HCT116 (cell line): Measurements from ENCODE around the gene TLX2. TPM values are rescaled to one million over a fixed set of nuclear protein-coding genes. Genes with fewer than 3 reads are reported as not detected.

ENCODE experiments used
- ATAC-seq: fragments of 200-7000 bp; cut with Tn5 transposase; 2 replicates; pipeline ENCODE4 v1.9.1; 2020; ENCODE audit warnings: mild to moderate bottlenecking, moderate library complexity
- BruUV-seq: library from RNA; stranded (reverse); fragments of 400-500 nt; replicated peaks from 2 replicates; lab custom pipeline; 2021; lab: Mats Ljungman, UMichigan
- CTCF ChIA-PET: fragments of 300-600 bp; sonication (Branson Sonifier 250); formaldehyde crosslinking; loops from one replicate; lab custom pipeline; 2021; ENCODE audit warnings: antibody characterized with exemption; lab: Charles Lee
- POLR2A ChIA-PET: fragments of 300-600, 350-600 bp; sonication (Branson Sonifier 250); formaldehyde crosslinking; loops from one replicate; lab custom pipeline; 2021; ENCODE audit warnings: antibody characterized with exemption; lab: Charles Lee
- RAD21 ChIA-PET, 2 experiments: fragments of 300-600 bp; sonication (Branson Sonifier 250); formaldehyde crosslinking; loops; one replicate each; lab custom pipeline; 2023; ENCODE audit warnings: low total read pairs in 2 of 2; ENCODE audit not compliant: uncharacterized antibody in 2 of 2, unreplicated experiment in 2 of 2, low non-redundant PET in 1 of 2; lab: Charles Lee
- DNase-seq: peaks from one replicate; pipeline ENCODE4 v3.0.0-alpha.2; 2010; ENCODE audit warnings: low read depth, low spot score
- H2AFZ ChIP-seq: fragments of 200-600 bp; shearing (Covaris generic), sonication (generic); 2 replicates; pipeline ENCODE4 v1.6.1; 2017; ENCODE audit warnings: low read depth, mixed run types, mixed read lengths, antibody characterized with exemption, low read length; ENCODE audit not compliant: poor library complexity, severe bottlenecking
- H3K27ac ChIP-seq: 2 replicates; pipeline ENCODE4 v1.5.1; 2012; ENCODE audit warnings: low read depth, low read length
- H3K27me3 ChIP-seq: fragments of 200-600 bp; sonication (generic); 2 replicates; pipeline ENCODE4 v1.6.1; 2016; ENCODE audit warnings: mixed run types, low read length, mixed read lengths; ENCODE audit not compliant: insufficient read depth
- H3K36me3 ChIP-seq, 2 experiments: fragments of 200-500 bp in 1 of 2; fragments of 200-600 bp in 1 of 2; sonication (Bioruptor generic) in 1 of 2; sonication (generic) in 1 of 2; 2 replicates each; pipeline versions ENCODE4 v1.5.1 to v1.6.1; 2014 to 2016; ENCODE audit warnings: low read length in 2 of 2, inconsistent platforms in 1 of 2, mixed read lengths in 1 of 2, mixed run types in 1 of 2; ENCODE audit not compliant: insufficient read depth in 2 of 2, control insufficient read depth in 1 of 2
- H3K4me1 ChIP-seq, 2 experiments: fragments of 200-600 bp in 1 of 2; sonication (generic) in 1 of 2; 2 replicates each; pipeline versions ENCODE4 v1.5.1 to v1.6.1; 2012 to 2017; ENCODE audit warnings: low read length in 2 of 2, inconsistent platforms in 1 of 2, mild to moderate bottlenecking in 1 of 2, mixed read lengths in 1 of 2, mixed run types in 1 of 2, moderate library complexity in 1 of 2; ENCODE audit not compliant: insufficient read depth in 2 of 2, control insufficient read depth in 1 of 2
- H3K4me2 ChIP-seq: fragments of 200-600 bp; sonication (generic); 2 replicates; pipeline ENCODE4 v1.6.1; 2017; ENCODE audit warnings: mixed run types, low read length, mixed read lengths
- H3K4me3 ChIP-seq, 2 experiments: fragments of 200-600 bp in 1 of 2; sonication (generic) in 1 of 2; replicated peaks in 1 of 2; 2 replicates each; pipeline ENCODE4 v1.5.1; 2011 to 2016; ENCODE audit warnings: low read length in 2 of 2, control low read depth in 1 of 2, low read depth in 1 of 2, mild to moderate bottlenecking in 1 of 2, mixed read lengths in 1 of 2, mixed run types in 1 of 2
- H3K79me2 ChIP-seq: fragments of 200-600 bp; sonication (generic); 2 replicates; pipeline ENCODE4 v1.6.1; 2017; ENCODE audit warnings: mild to moderate bottlenecking, mixed run types, low read length, moderate library complexity, mixed read lengths; ENCODE audit not compliant: insufficient read depth
- H3K9ac ChIP-seq: fragments of 200-600 bp; sonication (generic); 2 replicates; pipeline ENCODE4 v1.6.1; 2016; ENCODE audit warnings: low read length, mixed read lengths
- H3K9me2 ChIP-seq: fragments of 200-600 bp; sonication (generic), shearing (Covaris generic); 2 replicates; pipeline ENCODE4 v1.6.1; 2017; ENCODE audit warnings: mixed run types, mild to moderate bottlenecking, moderate library complexity; ENCODE audit not compliant: insufficient read depth
- H3K9me3 ChIP-seq, 2 experiments: fragments of 200-500 bp in 1 of 2; fragments of 200-600 bp in 1 of 2; sonication (Bioruptor generic) in 1 of 2; sonication (generic) in 1 of 2; 2 replicates each; pipeline ENCODE4 v1.6.1; 2014 to 2017; ENCODE audit warnings: low read length in 2 of 2, mixed read lengths in 2 of 2, inconsistent platforms in 1 of 2, low read depth in 1 of 2, mild to moderate bottlenecking in 1 of 2, mixed run types in 1 of 2, moderate library complexity in 1 of 2; ENCODE audit not compliant: control insufficient read depth in 1 of 2, insufficient read depth in 1 of 2
- H4K20me1 ChIP-seq: fragments of 200-600 bp; sonication (generic), shearing (Covaris generic); 2 replicates; pipeline ENCODE4 v1.6.1; 2017; ENCODE audit warnings: mixed run types, mild to moderate bottlenecking, moderate library complexity; ENCODE audit not compliant: insufficient read depth
- EZH2phosphoT487 ChIP-seq: fragments of 200-600 bp; IDR thresholded peaks from 2 replicates; pipeline ENCODE4 v1.6.1; 2018; ENCODE audit warnings: antibody characterized with exemption, borderline replicate concordance
- JUND ChIP-seq: IDR thresholded peaks from 2 replicates; pipeline ENCODE4 v1.6.1; 2012
- POLR2A ChIP-seq: IDR thresholded peaks from 2 replicates; pipeline ENCODE4 v1.7.0; 2011; ENCODE audit warnings: borderline replicate concordance; ENCODE audit not compliant: insufficient read depth, insufficient read length; ENCODE audit errors: extremely low read depth
- POLR2AphosphoS5 ChIP-seq: IDR thresholded peaks from 2 replicates; pipeline ENCODE4 v1.6.1; 2011; ENCODE audit warnings: mild to moderate bottlenecking, low read depth, low read length, moderate library complexity
- YY1 ChIP-seq: IDR thresholded peaks from 2 replicates; pipeline ENCODE4 v1.6.1; 2011; ENCODE audit warnings: low read length, low read depth, moderate library complexity, mild to moderate bottlenecking; ENCODE audit not compliant: insufficient replicate concordance; ENCODE audit errors: extremely low read depth
- ZFX ChIP-seq: fragments of 450-650 bp; IDR thresholded peaks from 2 replicates; pipeline ENCODE4 v1.6.1; 2017
- intact Hi-C: fragments of 100-400 bp; cut with micrococcal nuclease; formaldehyde crosslinking; loops from 2 replicates; pipeline ENCODE4 v1.10.0; 2022
- total RNA-seq: library from RNA; stranded (reverse); gene quantifications from one replicate; pipeline ENCODE4 v1.2.1, GENCODE V29; 2021; ENCODE audit not compliant: unreplicated experiment
- TF ChIP-seq, protein P1 (sequence below): IDR thresholded peaks from 2 replicates; pipeline ENCODE4 v1.6.1; 2012
- TF ChIP-seq, protein P2 (sequence below), 3 experiments: fragments of 200-600 bp in 1 of 3; sonication (generic) in 1 of 3; IDR thresholded peaks in 2 of 3; conservative IDR thresholded peaks in 1 of 3; 2 replicates each; pipeline ENCODE4 v1.5.1; 2012 to 2017; ENCODE audit warnings: low read depth in 2 of 3, low read length in 2 of 3, antibody characterized with exemption in 1 of 3, borderline replicate concordance in 1 of 3, control low read depth in 1 of 3, mild to moderate bottlenecking in 1 of 3, mixed read lengths in 1 of 3, mixed run types in 1 of 3, moderate library complexity in 1 of 3; ENCODE audit not compliant: insufficient read depth in 1 of 3

TLX2 gene
- total RNA-seq, 1 experiment from 2014 or later, result not detected

DNA sequence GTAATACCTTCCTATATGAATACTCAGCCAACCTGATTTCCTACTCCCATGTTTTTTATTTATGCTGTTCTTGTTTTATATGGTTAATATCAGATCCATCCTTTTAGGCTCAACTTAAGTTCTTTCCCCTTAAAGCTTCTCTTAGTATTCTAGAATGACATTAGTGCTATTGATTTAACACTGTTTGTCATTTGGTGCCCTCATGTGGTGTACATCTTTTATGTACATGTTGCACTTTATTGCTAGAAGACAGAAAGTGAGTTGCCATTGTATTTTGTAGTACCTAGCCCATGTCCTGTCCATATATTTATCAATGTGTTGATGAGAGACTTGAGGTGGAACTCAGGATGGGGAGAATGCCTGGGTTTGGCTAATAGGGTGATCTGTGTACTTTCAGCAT lies 18.0 kb downstream of the TLX2 start:
- ATAC-seq, result no peak
- DNase-seq, result no peak
- CTCF ChIA-PET, result interaction anchor here (0.8 to 2.3 kb wide), 8 partner anchors 13 to 705 kb away, joined by 3 to 12 read pairs (median 6); partner anchors contain the start of genes CCDC142 and TTC31

DNA sequence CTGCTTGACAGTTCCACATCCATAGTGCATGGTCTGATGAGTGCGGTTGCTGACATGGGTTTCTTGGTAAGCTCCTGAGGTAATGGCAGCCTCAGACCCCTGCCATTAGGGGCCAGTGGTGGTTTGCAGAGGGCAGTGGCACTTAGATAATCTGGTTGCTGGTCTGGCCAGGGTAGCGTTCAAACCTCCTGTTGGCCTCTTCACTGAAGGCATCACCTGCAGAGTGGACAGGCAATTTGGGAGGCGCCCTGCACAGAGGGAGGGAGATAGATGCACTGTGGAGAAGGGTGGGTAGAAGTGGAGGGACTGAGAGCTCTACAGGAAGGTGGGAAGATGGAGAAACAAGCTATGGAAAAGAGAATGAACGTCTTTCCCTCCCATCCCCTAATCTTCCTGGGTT lies 19.2 kb downstream of the TLX2 start:
- Histone ChIP-seq H3K4me2 (no peak overlapping the region), H3K27me3 (no peaks in the 10 kb centered on the region), H3K9me3 (no peaks in the 10 kb centered on the region), H2AFZ (no peak overlapping the region), H3K9ac (no peak overlapping the region), H3K36me3 (peaks cover 0 to 1% of the 10 kb centered on the region in 2 experiments; a peak in 1 of 4 replicates), H4K20me1 (no peaks in the 10 kb centered on the region), H3K79me2 (peaks cover 22% of the 10 kb centered on the region), H3K27ac (no peak overlapping the region), H3K4me1 (peaks cover 6 to 14% of the 10 kb centered on the region in 2 experiments), H3K4me3 (no peak overlapping the region), H3K9me2 (no peaks in the 10 kb centered on the region)
- DNase-seq, result no peak
- intact Hi-C loops, result loop anchor here (5.0 kb wide), 1 partner anchor 281 kb away; no protein-coding TSS in a partner anchor
- RAD21 ChIA-PET, result interaction anchor here in 1 of 2 experiments (1.0 kb wide), 1 partner anchor 39 kb away, joined by 3 read pairs; no protein-coding TSS in a partner anchor
- no peak for TF ChIP-seq POLR2AphosphoS5
- TF ChIP-seq, protein P1, sequence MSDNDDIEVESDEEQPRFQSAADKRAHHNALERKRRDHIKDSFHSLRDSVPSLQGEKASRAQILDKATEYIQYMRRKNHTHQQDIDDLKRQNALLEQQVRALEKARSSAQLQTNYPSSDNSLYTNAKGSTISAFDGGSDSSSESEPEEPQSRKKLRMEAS, result no peak
- no peak for TF ChIP-seq ZFX
- no peak for TF ChIP-seq POLR2A
- no peak for TF ChIP-seq JUND
- POLR2A ChIA-PET, result no interaction called here
- no TSS peak for BruUV-seq
- CTCF ChIA-PET, result no interaction called here
- ATAC-seq, result no peak

More for the DNA sequence above, 18.0 kb downstream of the TLX2 start:
- Histone ChIP-seq H3K4me3 (no peak overlapping the region), H3K27me3 (no peaks in the 10 kb centered on the region), H3K79me2 (peaks cover 34% of the 10 kb centered on the region), H3K9ac (no peak overlapping the region), H3K4me1 (peaks cover 14 to 22% of the 10 kb centered on the region in 2 experiments), H3K27ac (no peak overlapping the region), H3K36me3 (peaks cover 8 to 14% of the 10 kb centered on the region in 2 experiments; a peak in 3 of 4 replicates), H3K4me2 (no peak overlapping the region), H4K20me1 (no peaks in the 10 kb centered on the region), H3K9me2 (no peaks in the 10 kb centered on the region), H2AFZ (no peak overlapping the region), H3K9me3 (no peaks in the 10 kb centered on the region)
- POLR2A ChIA-PET, result interaction anchor here (1.3 kb wide), 1 partner anchor 28 kb away, joined by 4 read pairs; no protein-coding TSS in a partner anchor
- BruUV-seq, result no TSS peak
- no peak for TF ChIP-seq POLR2A
- TF ChIP-seq YY1, result no peak
- TF ChIP-seq EZH2phosphoT487, result no peak
- TF ChIP-seq, protein P2, sequence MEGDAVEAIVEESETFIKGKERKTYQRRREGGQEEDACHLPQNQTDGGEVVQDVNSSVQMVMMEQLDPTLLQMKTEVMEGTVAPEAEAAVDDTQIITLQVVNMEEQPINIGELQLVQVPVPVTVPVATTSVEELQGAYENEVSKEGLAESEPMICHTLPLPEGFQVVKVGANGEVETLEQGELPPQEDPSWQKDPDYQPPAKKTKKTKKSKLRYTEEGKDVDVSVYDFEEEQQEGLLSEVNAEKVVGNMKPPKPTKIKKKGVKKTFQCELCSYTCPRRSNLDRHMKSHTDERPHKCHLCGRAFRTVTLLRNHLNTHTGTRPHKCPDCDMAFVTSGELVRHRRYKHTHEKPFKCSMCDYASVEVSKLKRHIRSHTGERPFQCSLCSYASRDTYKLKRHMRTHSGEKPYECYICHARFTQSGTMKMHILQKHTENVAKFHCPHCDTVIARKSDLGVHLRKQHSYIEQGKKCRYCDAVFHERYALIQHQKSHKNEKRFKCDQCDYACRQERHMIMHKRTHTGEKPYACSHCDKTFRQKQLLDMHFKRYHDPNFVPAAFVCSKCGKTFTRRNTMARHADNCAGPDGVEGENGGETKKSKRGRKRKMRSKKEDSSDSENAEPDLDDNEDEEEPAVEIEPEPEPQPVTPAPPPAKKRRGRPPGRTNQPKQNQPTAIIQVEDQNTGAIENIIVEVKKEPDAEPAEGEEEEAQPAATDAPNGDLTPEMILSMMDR (IDR thresholded peaks at IDR 0.05 in 2 of 3, conservative IDR thresholded peaks at IDR 0.05 in 1 of 3; ENCODE audit: borderline replicate concordance in 1 of 3, insufficient read depth in 1 of 3, low read depth in 2 of 3, low read length in 2 of 3), result peak in 2 of 3 experiments; percentile 35 to 53; a peak in 3 of 6 replicates
- RAD21 ChIA-PET, result interaction anchor here in 1 of 2 experiments (0.6 kb wide), 1 partner anchor 48 kb away, joined by 3 read pairs; no protein-coding TSS in a partner anchor
- intact Hi-C loops, result loop anchor here (1.0 to 5.0 kb wide), 2 partner anchors 199 to 280 kb away; no protein-coding TSS in a partner anchor
